Measurements from ENCODE around the gene HBZ.

The HBZ gene

GRCh38 chr16:114327-114726 lies 38.1 kb upstream of the HBZ start:
- TF ChIP-seq CTCF (IDR thresholded peaks at IDR 0.05; ENCODE audit: insufficient read depth, low read depth, low read length, missing control alignments) = no peak
- DNase-seq (ENCODE audit: low read depth) = no peak
- H3K4me3 ChIP-seq (ENCODE audit: low read length) = no peak overlapping the region

GRCh38 chr16:116015-116414 lies 36.4 kb upstream of the HBZ start:
- H3K4me3 ChIP-seq (ENCODE audit: low read length) = no peak overlapping the region
- DNase-seq (ENCODE audit: low read depth) = no peak
- no peak for TF ChIP-seq CTCF (IDR thresholded peaks at IDR 0.05; ENCODE audit: insufficient read depth, low read depth, low read length, missing control alignments)

- H3K4me3 ChIP-seq (ENCODE audit: low read length) = no peak overlapping the region
- TF ChIP-seq CTCF (IDR thresholded peaks at IDR 0.05; ENCODE audit: insufficient read depth, low read depth, low read length, missing control alignments) = peak; percentile 74
- peak; percentile 51 for DNase-seq (ENCODE audit: low read depth)
These were observed 34.8 kb upstream of the HBZ start for GRCh38 chr16:117379-118365.

GRCh38 chr16:118857-119256 lies 33.6 kb upstream of the HBZ start:
- TF ChIP-seq CTCF (IDR thresholded peaks at IDR 0.05; ENCODE audit: insufficient read depth, low read depth, low read length, missing control alignments) = no peak
- no peak for DNase-seq (ENCODE audit: low read depth)
- no peak overlapping the region for H3K4me3 ChIP-seq (ENCODE audit: low read length)

GRCh38 chr16:119295-119694 lies 33.1 kb upstream of the HBZ start:
- H3K4me3 ChIP-seq (ENCODE audit: low read length) = no peak overlapping the region
- no peak for TF ChIP-seq CTCF (IDR thresholded peaks at IDR 0.05; ENCODE audit: insufficient read depth, low read depth, low read length, missing control alignments)

GRCh38 chr16:119835-120491 lies 32.5 kb upstream of the HBZ start:
- DNase-seq (ENCODE audit: low read depth) = no peak
- no peak overlapping the region for H3K4me3 ChIP-seq (ENCODE audit: low read length)
- no peak for TF ChIP-seq CTCF (IDR thresholded peaks at IDR 0.05; ENCODE audit: insufficient read depth, low read depth, low read length, missing control alignments)

More at GRCh38 chr16:119295-119694, 33.1 kb upstream of the HBZ start:
- no peak for DNase-seq (ENCODE audit: low read depth)

All from epithelial cell of esophagus (primary cell).